ENCODE measurements around the gene DOCK3. TPM values are rescaled to one million over a fixed set of nuclear protein-coding genes. Genes with fewer than 3 reads are reported as not detected.
A peak's percentile ranks its signal among the peaks of the same experiment; 100 is the strongest.

DOCK3 gene
- total RNA-seq, 1 experiment from 2014 or later = 5.6 TPM

DNA sequence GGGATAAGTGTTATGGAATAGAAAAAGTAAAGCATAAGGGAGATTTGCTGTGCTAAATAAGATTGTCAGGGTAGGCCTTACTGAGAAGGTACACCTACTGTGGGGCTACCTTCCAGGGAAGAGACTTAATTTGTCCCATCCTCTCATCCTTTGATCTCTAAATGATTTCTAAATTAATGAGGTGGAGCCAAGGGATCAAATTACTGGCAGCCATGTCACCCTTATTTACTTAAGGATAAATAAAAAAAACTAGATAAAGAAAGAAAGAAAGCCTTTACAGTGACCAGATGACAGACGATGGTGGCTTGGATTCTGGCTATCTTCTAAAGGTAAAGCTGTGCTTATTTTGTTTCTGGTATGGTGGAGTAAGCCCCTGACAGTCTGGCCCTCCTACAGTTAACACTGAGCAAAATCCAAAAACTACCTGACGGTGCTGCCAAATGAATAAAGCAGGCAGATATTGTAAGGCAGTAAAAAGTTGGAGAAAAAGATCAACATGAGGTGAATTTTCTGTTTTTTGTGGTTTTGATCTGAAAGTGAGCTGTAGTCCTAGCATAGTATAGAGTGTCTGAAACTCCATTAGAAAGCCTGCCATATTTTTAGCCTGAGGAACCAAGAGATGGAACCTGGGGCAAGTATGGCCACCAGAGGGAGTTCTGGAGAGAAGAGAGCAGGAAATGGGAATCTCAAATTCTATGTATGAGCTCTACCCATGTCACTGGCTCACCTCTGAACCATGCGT, 425.2 kb downstream of the DOCK3 start:
- H3K36me3 Mint-ChIP-seq = no peaks in the 10 kb centered on the region; the same call in 1 of the 2 replicates
- CTCF ChIA-PET = interaction anchor here (0.6 to 3.0 kb wide), 60 partner anchors 8 to 488 kb away, joined by 3 to 40 read pairs (median 5); partner anchors contain the start of genes CISH, MANF and MAPKAPK3
- peaks cover 33% of the 10 kb centered on the region for H3K27me3 Mint-ChIP-seq (ENCODE audit: low read depth)
- ATAC-seq = peak; percentile 95
- DNase-seq (ENCODE audit: low spot score) = peak; percentile 69
- peaks cover 11% of the 10 kb centered on the region for H3K4me1 Mint-ChIP-seq
- TF ChIP-seq, protein P1, sequence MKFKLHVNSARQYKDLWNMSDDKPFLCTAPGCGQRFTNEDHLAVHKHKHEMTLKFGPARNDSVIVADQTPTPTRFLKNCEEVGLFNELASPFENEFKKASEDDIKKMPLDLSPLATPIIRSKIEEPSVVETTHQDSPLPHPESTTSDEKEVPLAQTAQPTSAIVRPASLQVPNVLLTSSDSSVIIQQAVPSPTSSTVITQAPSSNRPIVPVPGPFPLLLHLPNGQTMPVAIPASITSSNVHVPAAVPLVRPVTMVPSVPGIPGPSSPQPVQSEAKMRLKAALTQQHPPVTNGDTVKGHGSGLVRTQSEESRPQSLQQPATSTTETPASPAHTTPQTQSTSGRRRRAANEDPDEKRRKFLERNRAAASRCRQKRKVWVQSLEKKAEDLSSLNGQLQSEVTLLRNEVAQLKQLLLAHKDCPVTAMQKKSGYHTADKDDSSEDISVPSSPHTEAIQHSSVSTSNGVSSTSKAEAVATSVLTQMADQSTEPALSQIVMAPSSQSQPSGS (CRISPR knock-in tag; IDR thresholded peaks at IDR 0.05; ENCODE audit: borderline replicate concordance, low read depth) = no peak
- no peak for TF ChIP-seq ZNF396 (CRISPR knock-in tag; IDR thresholded peaks at IDR 0.05; ENCODE audit: borderline replicate concordance)
- TF ChIP-seq, protein P2, sequence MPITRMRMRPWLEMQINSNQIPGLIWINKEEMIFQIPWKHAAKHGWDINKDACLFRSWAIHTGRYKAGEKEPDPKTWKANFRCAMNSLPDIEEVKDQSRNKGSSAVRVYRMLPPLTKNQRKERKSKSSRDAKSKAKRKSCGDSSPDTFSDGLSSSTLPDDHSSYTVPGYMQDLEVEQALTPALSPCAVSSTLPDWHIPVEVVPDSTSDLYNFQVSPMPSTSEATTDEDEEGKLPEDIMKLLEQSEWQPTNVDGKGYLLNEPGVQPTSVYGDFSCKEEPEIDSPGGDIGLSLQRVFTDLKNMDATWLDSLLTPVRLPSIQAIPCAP (CRISPR knock-in tag; IDR thresholded peaks at IDR 0.05) = no peak
- TF ChIP-seq, protein P3, sequence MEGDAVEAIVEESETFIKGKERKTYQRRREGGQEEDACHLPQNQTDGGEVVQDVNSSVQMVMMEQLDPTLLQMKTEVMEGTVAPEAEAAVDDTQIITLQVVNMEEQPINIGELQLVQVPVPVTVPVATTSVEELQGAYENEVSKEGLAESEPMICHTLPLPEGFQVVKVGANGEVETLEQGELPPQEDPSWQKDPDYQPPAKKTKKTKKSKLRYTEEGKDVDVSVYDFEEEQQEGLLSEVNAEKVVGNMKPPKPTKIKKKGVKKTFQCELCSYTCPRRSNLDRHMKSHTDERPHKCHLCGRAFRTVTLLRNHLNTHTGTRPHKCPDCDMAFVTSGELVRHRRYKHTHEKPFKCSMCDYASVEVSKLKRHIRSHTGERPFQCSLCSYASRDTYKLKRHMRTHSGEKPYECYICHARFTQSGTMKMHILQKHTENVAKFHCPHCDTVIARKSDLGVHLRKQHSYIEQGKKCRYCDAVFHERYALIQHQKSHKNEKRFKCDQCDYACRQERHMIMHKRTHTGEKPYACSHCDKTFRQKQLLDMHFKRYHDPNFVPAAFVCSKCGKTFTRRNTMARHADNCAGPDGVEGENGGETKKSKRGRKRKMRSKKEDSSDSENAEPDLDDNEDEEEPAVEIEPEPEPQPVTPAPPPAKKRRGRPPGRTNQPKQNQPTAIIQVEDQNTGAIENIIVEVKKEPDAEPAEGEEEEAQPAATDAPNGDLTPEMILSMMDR (IDR thresholded peaks at IDR 0.05) = peak; percentile 50; the same call in 1 of the 2 replicates
- POLR2A ChIA-PET = interaction anchor here (1.1 kb wide), 1 partner anchor 128 kb away, joined by 3 read pairs; no protein-coding TSS in a partner anchor
- H3K27ac Mint-ChIP-seq = no peak overlapping the region
- no peak overlapping the region for H3K4me3 Mint-ChIP-seq
- no peaks in the 10 kb centered on the region for H3K9me3 Mint-ChIP-seq

GRCh38 chr3:51100536-51100851, 425.8 kb downstream of the DOCK3 start:
- POLR2A ChIA-PET = interaction anchor here (1.1 kb wide), 1 partner anchor 129 kb away, joined by 3 read pairs; no protein-coding TSS in a partner anchor
- no peak for TF ChIP-seq ATF6 (CRISPR knock-in tag; IDR thresholded peaks at IDR 0.05)
- TF ChIP-seq, protein P3 (IDR thresholded peaks at IDR 0.05) = 0 out of 2 replicates have a peak, but pooled peaks have one; percentile 1
- Mint-ChIP-seq H3K27me3 (ENCODE audit: low read depth) (peaks cover 29% of the 10 kb centered on the region), H3K9me3 (no peaks in the 10 kb centered on the region), H3K4me1 (peaks cover 8% of the 10 kb centered on the region), H3K27ac (no peak overlapping the region), H3K36me3 (no peaks in the 10 kb centered on the region; the same call in 1 of the 2 replicates), H3K4me3 (no peak overlapping the region)
- CTCF ChIA-PET = interaction anchor here (0.6 to 3.0 kb wide), 60 partner anchors 9 to 489 kb away, joined by 3 to 40 read pairs (median 5); partner anchors contain the start of genes CISH, MANF and MAPKAPK3
- ATAC-seq = no peak
- no peak for DNase-seq (ENCODE audit: low spot score)

DNA sequence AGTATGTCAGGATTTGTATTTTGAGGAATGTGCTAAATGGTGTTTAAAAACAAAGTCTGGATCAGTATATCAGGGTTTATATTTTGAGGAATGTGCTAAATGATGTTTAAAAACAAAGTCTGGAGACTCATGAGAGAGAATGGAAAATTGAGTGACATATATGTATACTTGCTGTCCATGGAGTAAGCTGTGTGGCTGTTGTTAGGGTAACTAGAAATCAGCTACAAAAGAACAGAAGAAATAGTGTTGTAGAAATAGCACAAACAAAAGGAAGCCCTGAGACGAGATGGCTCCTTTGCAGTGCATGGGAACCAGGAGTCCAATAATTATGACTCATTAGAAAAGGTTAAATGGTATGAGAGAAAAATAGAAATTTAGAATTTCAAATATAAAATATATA, 427.7 kb downstream of the DOCK3 start:
- Mint-ChIP-seq H3K36me3 (peaks cover 11% of the 10 kb centered on the region), H3K27ac (no peak overlapping the region), H3K4me1 (peaks cover 8% of the 10 kb centered on the region), H3K4me3 (no peak overlapping the region), H3K27me3 (ENCODE audit: low read depth) (peaks cover 17% of the 10 kb centered on the region), H3K9me3 (peaks cover 9% of the 10 kb centered on the region)
- POLR2A ChIA-PET = no interaction called here
- no peak for ATAC-seq
- DNase-seq (ENCODE audit: low spot score) = no peak
- TF ChIP-seq ETV6 (CRISPR knock-in tag; IDR thresholded peaks at IDR 0.05) (no peak), ZNF263 (CRISPR knock-in tag; IDR thresholded peaks at IDR 0.05; ENCODE audit: low read depth) (no peak), MXD4 (CRISPR knock-in tag; IDR thresholded peaks at IDR 0.05; ENCODE audit: borderline replicate concordance) (no peak)
- TF ChIP-seq, protein P4, sequence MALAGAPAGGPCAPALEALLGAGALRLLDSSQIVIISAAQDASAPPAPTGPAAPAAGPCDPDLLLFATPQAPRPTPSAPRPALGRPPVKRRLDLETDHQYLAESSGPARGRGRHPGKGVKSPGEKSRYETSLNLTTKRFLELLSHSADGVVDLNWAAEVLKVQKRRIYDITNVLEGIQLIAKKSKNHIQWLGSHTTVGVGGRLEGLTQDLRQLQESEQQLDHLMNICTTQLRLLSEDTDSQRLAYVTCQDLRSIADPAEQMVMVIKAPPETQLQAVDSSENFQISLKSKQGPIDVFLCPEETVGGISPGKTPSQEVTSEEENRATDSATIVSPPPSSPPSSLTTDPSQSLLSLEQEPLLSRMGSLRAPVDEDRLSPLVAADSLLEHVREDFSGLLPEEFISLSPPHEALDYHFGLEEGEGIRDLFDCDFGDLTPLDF (CRISPR knock-in tag; IDR thresholded peaks at IDR 0.05) = no peak
- CTCF ChIA-PET = interaction anchor here (3.0 kb wide), 1 partner anchor 269 kb away, joined by 40 read pairs; no protein-coding TSS in a partner anchor

All from WTC11 (cell line).